Measurements from ENCODE around the gene CEP44.
"Not testable (repeated sequence)": the region's sequence is repeated elsewhere in the genome, so short reads cannot be mapped to it uniquely, and the experiment has no call there.

GRCh38 chr4:174294641-174295040 lies 10.9 kb downstream of the CEP44 start:
- TF ChIP-seq FOS (IDR thresholded peaks at IDR 0.05; ENCODE audit: low read depth, low read length); RAD21 (IDR thresholded peaks at IDR 0.05; ENCODE audit: low read length); NFE2L2 (IDR thresholded peaks at IDR 0.05; ENCODE audit: low read depth, low read length); CHD1 (IDR thresholded peaks at IDR 0.05; ENCODE audit: low read depth, low read length); POLR2A (IDR thresholded peaks at IDR 0.05; ENCODE audit: low read depth, low read length); CEBPB (IDR thresholded peaks at IDR 0.05; ENCODE audit: low read depth, low read length); RFX5 (IDR thresholded peaks at IDR 0.05; ENCODE audit: low read depth, low read length): not testable (repeated sequence)
- TF ChIP-seq, protein P1, sequence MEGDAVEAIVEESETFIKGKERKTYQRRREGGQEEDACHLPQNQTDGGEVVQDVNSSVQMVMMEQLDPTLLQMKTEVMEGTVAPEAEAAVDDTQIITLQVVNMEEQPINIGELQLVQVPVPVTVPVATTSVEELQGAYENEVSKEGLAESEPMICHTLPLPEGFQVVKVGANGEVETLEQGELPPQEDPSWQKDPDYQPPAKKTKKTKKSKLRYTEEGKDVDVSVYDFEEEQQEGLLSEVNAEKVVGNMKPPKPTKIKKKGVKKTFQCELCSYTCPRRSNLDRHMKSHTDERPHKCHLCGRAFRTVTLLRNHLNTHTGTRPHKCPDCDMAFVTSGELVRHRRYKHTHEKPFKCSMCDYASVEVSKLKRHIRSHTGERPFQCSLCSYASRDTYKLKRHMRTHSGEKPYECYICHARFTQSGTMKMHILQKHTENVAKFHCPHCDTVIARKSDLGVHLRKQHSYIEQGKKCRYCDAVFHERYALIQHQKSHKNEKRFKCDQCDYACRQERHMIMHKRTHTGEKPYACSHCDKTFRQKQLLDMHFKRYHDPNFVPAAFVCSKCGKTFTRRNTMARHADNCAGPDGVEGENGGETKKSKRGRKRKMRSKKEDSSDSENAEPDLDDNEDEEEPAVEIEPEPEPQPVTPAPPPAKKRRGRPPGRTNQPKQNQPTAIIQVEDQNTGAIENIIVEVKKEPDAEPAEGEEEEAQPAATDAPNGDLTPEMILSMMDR (conservative IDR thresholded peaks at IDR 0.05; ENCODE audit: low read depth, low read length): not testable (repeated sequence)
- TF ChIP-seq, protein P2, sequence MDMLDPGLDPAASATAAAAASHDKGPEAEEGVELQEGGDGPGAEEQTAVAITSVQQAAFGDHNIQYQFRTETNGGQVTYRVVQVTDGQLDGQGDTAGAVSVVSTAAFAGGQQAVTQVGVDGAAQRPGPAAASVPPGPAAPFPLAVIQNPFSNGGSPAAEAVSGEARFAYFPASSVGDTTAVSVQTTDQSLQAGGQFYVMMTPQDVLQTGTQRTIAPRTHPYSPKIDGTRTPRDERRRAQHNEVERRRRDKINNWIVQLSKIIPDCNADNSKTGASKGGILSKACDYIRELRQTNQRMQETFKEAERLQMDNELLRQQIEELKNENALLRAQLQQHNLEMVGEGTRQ (IDR thresholded peaks at IDR 0.05; ENCODE audit: low read depth, low read length): not testable (repeated sequence)
